ENCODE results near the gene GJC2.

GRCh38 chr1:228156941-228157728 is 7.4 kb downstream of the GJC2 start:
- no peak for TF ChIP-seq SREBF2 (IDR thresholded peaks at IDR 0.05)
- no peak for TF ChIP-seq RFX5 (IDR thresholded peaks at IDR 0.05)
- no peak for TF ChIP-seq POLR2A (IDR thresholded peaks at IDR 0.05; ENCODE audit: low read length)
- TF ChIP-seq, protein P1, sequence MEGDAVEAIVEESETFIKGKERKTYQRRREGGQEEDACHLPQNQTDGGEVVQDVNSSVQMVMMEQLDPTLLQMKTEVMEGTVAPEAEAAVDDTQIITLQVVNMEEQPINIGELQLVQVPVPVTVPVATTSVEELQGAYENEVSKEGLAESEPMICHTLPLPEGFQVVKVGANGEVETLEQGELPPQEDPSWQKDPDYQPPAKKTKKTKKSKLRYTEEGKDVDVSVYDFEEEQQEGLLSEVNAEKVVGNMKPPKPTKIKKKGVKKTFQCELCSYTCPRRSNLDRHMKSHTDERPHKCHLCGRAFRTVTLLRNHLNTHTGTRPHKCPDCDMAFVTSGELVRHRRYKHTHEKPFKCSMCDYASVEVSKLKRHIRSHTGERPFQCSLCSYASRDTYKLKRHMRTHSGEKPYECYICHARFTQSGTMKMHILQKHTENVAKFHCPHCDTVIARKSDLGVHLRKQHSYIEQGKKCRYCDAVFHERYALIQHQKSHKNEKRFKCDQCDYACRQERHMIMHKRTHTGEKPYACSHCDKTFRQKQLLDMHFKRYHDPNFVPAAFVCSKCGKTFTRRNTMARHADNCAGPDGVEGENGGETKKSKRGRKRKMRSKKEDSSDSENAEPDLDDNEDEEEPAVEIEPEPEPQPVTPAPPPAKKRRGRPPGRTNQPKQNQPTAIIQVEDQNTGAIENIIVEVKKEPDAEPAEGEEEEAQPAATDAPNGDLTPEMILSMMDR (IDR thresholded peaks at IDR 0.05): no peak
- no peak for TF ChIP-seq RAD21 (conservative IDR thresholded peaks at IDR 0.05 in 1 of 2, IDR thresholded peaks at IDR 0.05 in 1 of 2)
- TF ChIP-seq, protein P2, sequence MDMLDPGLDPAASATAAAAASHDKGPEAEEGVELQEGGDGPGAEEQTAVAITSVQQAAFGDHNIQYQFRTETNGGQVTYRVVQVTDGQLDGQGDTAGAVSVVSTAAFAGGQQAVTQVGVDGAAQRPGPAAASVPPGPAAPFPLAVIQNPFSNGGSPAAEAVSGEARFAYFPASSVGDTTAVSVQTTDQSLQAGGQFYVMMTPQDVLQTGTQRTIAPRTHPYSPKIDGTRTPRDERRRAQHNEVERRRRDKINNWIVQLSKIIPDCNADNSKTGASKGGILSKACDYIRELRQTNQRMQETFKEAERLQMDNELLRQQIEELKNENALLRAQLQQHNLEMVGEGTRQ (IDR thresholded peaks at IDR 0.05): no peak
- no peak for TF ChIP-seq CBX2 (IDR thresholded peaks at IDR 0.05; ENCODE audit: borderline replicate concordance, low read depth)

Measured in A549 (cell line).